Activated T-cell treated with anti-CD3 and anti-CD28 coated beads for 24 hours (primary cell): ENCODE results near the gene CHDH.

Experiments used
- DNase-seq: peaks from one replicate; pipeline ENCODE4 v3.0.0-alpha.2; 2020; ENCODE audit warnings: low read depth

CHDH gene, protein sequence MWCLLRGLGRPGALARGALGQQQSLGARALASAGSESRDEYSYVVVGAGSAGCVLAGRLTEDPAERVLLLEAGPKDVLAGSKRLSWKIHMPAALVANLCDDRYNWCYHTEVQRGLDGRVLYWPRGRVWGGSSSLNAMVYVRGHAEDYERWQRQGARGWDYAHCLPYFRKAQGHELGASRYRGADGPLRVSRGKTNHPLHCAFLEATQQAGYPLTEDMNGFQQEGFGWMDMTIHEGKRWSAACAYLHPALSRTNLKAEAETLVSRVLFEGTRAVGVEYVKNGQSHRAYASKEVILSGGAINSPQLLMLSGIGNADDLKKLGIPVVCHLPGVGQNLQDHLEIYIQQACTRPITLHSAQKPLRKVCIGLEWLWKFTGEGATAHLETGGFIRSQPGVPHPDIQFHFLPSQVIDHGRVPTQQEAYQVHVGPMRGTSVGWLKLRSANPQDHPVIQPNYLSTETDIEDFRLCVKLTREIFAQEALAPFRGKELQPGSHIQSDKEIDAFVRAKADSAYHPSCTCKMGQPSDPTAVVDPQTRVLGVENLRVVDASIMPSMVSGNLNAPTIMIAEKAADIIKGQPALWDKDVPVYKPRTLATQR

DNA sequence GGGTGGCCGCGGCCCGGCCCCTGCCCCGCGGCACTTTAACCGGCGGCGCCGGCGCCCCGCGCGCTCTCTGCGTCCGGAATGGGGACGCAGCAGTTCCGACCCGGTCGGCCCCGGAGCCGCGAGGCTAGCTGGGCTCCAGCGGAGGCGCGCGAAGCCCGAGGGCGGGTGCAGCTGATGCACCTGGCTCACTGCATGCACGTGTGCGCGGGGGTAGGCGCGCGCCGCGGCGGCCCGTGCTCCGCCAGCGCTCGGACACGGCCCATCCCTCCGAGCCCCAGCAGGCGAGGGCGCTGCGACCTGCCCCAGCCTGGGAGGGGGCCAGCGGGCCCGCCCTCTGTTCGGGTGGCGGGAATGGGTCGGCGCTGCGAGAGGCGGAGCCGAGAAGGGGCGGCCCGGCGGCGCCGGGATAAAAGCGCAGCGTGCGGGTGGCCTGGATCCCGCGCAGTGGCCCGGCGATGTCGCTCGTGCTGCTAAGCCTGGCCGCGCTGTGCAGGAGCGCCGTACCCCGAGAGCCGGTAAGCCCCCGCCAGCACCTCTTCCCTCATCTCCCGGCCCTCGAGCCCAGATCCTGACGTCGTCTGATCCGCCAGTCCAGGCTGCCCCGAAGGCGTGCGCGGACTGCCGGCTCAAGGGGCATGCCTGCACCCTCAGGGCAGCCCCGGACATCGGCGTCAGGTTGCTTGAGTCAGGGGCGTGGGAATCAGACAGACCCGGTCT, at the start of gene CHDH, which contains the start of gene IL17RB:
CHDH (minus strand) TSS at position 286 of the 717 bp plus-strand sequence. CDS start 22,411 bp downstream, outside the sequence.
IL17RB (plus strand) TSS at position 435 of the 717 bp plus-strand sequence; CDS start at position 456, 21 bp downstream.
- DNase-seq = no peak

DNA sequence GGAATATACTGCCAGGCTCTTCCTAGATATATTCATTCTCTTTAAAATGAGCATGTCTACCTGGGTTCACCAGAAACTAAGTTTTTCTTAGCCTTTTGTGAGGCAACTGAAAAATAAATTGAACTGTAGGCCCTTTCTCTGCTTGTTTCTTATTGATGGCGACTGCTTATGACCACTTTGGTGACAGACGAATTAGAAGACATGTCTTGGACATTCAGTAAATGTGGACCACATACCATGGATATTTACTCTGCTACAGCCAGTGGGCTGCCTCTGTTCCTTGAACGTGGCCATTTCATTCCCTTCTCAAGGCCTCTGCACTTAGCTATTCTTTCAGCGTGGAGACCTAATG, 46.0 kb upstream of the CHDH start:
- no peak for DNase-seq

DNA sequence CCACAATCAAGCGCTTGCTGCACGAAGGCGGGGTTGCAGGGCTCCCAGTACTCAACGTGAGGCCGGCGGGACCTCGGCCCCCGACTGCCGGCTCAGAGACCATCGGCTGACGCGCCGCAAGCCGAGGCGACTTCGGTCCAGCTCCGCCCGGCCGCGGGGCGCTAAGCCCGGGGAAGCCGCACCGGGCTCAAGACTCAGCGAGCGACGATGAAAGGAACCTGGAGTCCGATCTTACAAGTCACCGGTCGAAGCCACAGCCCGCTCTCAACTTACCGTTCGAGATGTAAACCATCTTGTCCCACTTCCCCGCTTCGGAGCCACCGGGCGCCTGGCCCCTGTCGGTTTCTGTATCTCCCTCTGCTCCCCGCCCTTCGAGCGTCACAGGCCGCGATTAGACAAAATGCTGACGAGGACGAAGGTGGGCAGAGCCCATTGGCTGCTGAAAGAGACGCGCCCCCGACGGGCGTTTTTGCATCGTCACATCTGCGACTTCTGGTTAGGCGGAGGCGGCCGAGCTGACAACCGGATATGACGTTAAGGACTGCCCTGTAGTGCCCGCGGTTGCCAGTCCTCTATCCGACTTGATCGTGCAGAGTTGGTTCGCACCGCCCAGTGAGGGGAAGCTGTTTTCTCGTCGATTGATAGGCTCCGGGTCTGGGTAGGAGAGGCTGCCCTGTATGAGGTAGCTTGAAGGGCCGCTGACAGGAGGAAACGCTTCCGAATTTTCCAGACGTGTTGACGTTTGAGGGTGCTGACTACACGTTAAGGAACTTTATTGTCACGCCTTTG, 45.5 kb upstream of the CHDH start, which contains the start of gene SELENOK:
SELENOK (minus strand) TSS at position 363 of the 789 bp plus-strand sequence.
- DNase-seq = peak; percentile 97

DNA sequence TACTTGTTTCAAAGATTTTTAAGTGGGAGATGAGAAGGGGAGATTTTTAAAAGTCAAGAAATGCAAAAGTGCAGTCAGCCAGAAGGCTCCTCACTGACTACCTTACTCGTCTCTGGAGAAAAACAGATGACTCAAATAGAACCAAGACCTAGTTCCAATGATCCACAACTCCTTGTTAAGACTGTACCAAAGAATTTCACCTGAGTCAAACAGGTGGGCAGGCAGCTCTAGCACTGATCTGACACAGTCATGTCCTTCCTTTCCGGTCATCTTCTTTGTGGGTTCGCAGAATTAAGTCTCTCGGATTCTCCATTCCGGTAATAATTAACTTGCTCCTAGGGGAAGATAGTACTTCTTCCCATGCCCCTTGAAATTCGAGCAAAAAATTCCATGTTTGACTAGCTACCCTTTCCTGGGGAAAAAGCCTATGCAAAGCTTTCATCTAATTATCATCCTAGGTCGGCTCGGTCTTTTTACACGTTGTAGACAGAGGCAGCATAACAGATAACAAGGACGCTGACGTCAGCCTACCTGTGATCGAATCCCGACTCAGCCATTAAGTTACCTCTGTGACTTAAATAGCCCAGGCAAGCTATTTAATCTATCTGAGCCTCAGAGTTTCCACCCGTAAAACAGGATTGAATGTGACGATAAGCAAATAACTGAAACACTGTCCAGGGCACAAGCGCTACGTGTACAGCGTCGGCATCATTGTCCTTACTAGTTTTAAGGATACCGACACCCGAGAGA, 44.7 kb upstream of the CHDH start:
- DNase-seq = peak; percentile 27

DNA sequence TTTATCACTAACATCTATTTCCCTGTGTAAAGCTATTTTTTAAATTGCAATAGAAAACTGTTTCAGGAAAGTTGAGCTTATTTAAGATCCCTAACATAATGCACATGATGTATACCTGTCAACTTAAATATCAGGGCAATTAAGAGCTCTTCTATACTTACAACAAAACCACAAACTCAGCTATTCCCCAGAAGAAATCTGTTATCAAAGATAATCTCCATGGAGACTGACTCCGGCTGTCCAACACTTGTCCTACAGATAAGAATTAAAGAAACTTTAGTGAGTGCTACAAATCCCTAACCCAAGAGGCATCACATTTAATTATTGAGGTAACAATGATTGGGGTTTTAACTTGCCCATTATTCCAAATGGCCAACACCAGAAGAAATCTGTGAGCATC, 42.0 kb upstream of the CHDH start:
- DNase-seq = no peak

DNA sequence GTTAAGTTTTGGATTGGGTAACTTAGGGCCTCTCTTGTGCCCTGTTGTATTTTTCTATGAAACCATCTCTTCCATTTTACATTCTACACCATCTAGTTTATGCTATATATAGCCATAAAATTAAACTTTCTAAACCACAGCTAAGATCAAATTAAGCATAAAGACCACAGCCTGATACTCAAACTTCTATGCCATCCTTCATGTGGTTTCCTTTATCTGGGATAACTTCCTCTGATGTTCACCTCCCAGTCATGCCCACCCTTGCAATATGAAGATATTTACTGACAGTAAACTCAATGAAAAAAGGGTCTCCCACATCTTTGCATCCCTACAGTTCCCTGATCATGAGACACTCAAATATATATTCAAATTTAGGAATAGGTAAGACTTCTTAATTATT, 41.2 kb upstream of the CHDH start:
- DNase-seq = no peak

DNA sequence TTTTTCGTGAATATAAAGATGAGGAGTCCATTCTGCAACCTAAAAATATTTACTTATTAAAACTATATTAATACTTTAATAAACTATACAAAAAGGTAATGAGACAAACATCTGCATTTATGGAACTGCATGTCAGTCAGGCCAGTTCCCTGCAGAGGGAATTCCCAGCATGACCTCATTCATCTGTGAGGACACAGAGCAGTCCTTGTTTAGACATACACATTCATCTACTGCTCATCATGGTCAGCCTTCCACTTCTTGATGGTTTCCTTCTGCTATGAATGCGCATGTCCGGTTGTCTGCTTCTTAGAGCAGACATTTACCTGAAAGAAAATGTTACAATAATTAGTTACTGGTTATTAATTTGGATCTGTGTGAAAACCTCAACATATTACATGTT, 39.0 kb upstream of the CHDH start:
- no peak for DNase-seq

DNA sequence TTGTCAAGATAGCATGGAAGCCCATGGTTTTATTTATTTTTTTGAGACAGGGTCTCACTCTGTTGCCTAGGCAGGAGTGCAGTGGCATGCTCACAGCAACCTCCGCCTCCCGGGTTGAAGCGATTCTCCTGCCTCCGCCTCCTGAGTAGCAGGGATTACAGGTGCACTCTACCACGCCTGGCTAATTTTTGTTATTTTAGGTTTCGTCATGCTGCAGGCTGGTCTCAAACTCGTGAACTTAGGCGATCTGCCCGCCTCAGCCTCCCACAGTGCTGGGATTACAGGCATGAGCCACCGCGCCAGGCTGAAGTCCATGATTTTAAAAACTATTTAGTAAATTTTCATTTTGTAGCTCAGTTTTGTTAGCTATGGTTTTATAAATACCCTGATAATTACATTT, 38.4 kb upstream of the CHDH start:
- DNase-seq = no peak

DNA sequence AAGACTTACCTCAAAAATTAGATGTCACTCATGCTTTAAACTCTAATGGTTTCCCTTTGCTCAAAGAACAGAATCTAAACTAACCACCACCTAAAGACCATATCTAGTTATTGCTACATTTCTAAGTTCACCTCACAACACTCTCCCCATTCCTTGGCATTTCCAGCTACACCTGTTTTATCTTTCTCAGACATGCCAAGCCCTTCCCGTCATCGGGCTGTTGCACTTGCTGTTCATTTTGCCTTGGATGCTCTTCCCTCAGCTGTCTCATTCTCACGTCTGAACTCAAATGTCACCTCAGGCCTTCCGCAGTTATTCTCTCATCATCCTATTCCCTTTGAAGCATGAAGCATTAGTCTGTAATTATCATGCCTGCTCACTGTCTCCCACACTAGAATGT, 36.8 kb upstream of the CHDH start:
- no peak for DNase-seq

DNA sequence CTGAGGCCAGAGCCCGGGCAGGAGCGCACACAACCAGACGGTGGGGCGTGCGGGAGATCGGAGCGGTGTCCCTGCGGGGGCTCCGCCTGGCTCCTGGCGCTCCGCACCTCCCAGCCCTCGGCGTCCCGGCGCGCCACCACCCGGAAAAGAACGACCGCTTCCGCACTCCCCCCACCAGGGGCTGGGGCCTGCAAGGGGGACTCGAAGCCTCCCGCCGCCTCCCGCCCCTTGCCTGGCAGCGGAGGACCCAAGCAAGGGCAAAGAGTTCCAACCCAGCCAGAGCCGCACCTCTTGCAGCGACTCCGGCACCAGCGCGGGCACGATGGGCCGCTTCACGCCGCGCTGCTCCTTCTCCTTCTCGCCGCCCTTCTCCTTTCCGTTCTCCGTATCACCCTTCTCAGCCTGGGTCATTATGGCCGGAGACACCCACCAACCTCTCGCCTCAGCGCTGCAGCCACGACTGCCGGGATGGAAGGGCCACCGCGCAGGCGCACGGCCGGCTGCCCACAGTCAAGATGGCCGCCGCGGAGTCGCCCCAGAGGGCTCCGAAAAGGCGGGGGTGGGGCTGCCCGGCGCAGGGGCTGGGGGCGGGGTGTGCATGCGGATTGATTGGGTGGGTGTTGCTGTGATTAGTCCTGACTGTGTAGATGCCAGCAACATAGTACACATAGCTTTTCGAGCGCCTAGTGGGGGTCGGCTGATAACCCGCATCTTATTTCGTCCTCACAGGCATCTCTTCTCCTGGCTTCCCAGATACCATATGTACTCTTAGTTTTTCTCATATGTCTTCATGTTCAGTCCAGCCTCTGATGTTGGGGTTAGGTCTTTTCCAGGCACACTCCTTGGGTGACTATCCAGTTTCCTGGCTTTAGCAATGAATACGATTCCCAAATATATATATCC, 35.7 kb upstream of the CHDH start, which contains the start of gene ACTR8:
ACTR8 (minus strand) TSS at position 462 of the 903 bp plus-strand sequence; CDS start at position 411, 51 bp downstream.
- peak; percentile 79 for DNase-seq

DNA sequence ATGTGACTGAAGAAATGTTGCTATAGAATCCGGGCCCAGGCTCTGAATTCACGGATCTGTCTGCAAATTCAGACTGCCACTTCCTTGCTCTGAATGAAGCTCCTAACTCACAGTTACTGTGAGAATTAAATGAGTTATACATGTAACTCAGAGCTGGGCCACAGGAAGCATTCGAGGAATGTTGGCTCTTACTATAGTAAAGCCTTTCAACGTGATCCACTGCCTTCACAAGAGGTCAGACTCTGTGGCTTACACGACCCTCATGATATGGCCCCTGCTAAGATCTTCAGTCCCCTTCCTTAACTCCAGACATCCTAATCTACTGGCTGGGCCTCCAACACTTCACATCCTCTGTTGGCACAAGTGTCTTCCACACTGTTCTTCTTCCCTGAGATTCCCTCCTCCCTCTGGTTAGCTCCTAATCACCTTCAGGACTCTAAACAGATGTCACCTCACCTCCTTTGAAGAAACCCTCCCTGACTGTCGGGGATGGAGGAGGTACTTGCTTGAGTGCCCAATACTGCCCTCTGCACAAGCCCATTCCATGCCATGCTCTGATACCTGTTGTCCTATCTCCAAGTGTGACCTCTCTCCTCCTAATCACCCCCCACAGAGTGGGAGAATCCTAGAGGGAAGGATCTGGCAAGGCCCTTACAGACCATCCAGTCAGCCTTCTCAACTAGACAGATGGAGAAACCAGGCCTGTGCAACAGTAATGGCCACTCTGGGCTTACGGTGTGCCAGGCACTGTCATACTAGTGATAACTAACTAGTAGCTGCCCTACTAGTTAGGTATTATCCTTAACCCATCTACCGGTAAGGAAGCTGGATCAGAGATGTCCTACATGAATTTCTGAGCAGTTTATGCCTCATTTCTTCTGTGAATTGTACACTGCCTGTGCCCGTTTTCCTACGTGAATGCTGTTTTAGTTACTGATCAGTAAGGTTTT, 34.5 kb upstream of the CHDH start:
- no peak for DNase-seq

DNA sequence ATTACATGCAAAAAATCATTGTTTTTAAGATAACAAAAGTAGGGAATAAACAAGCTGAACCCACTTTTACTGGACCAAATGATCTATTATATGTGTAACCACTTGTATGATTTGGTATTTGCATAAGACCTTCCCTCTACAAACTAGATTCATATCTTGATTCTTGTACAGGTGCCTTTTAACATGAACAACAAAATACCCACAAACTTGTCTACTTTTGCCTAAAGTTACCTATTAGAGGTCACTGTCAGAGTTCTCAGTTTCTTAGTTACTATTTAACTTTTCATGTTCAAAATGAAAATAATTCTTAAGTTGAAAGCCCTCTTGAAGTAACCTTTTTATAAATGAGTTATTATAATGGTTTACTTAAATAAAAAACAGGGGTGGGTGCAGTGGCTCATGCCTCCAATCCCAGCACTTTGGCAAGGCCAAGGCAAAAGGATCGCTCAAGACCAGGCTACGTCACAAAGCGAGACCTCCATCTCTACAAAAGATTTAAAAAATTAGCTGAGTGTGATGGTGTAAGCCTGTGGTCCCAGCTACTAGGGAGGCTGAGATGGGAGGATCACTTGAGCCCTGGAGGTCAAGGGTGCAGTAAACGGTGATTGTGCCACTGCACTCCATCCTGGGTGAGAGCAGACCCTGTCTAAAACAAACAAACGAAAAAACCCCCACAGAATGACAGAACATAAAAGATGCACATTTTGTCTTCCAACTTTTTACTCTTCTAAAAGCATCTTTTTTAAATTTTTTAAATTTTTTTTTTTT, 19.7 kb upstream of the CHDH start:
- DNase-seq = no peak

DNA sequence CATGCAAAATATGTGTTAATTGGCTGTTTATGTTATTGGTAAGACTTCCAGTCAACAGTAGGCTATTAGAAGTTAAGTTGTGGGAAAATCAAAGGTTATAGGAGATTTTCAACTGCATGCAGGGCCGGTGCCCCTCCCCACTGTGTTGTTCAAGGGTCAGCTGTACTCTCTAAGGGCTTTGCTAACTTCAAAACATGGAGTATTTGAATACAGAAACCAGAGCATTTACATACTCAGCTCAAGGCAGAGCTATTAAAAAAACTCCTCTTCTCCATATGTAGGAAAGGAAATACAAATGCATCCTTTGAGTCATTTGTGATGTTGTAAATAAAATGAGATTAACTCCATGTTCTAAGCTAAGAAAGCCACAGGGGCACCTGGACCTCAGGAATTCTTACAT, 16.9 kb upstream of the CHDH start:
- no peak for DNase-seq

DNA sequence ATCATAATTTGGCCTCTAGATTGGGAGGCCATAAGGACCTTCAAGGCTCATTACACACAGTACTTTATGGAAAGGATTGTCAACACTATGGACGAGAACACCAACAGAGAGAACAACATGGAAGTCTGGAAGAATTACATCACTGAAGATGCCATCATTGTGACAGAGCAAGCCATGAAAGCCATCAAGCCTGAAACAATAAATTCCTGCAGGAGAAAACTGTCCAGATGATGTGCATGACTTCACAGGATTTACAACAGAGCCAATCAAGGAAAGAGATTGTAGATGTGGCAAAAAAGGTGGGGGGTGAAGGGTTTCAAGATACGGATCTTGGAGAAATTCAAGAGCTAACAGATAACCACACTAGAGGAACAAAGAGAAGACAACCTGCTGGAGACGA, 16.0 kb upstream of the CHDH start:
- DNase-seq = no peak

DNA sequence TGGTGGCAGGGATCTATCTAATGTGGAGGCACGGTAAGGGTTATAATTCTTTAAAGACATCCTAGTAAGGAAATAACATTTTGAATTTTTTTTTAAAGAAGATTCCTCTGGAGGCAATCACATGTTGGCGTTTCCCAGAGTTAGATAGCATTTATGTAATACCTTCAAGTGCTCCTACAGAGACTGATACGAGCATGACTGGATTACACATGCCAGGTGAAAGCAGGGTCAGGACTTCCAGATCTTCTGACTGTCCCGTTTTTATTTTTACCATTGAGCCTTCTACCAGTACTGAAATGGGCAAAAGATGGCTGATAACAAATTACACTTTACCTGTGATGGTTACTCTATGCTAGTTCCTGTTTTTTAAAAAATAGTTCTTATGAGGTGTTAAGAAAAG, 14.0 kb upstream of the CHDH start:
- no peak for DNase-seq

DNA sequence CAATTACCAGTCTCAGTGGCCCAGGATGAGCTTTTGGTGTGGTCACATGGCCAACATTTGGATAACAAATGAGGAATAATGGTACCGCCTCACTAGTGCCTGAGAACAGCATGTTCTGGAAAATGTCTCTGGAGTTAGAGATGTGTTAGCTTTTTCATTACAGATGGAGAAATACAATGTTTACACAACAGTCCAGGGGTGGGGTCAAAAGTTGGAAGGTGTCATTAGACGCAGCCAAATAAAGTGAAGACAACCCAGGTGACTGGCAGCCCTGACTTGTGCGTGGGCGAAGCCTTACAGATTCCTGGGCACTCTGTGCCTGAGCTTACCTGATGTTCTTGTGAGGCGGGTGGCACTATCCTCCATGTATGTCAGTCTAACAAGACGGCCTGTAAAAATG, 13.0 kb upstream of the CHDH start:
- DNase-seq = no peak

DNA sequence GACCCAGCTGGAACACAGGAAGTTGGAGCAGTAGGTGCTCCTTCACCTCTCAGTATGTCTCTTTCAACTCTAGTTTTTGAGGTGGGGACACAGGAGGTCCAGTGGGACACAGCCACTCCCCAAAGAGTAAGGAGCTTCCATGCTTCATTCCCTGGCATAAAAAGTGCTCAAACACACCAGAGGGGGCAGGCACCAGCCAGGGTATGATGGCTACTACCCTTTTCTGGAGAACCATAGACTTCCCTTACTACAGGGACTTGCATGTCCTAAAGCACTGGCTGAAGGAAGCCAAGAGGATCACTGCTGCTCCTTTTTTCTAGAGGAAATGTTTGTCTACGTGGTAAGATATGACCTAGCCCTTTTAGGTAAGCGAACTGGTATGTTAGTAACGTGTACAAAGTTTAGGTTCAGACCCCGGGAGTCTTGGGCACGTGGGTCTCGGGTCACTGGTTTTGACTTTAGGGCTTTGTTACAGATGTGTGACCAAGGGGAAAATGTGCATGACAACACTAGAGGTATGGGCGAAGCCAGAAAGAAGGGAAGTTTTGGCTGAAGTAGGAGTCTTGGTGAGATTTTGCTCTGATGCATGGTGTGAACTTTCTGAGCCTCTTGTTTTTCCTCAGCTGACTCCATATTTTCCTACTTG, 12.0 kb upstream of the CHDH start:
- no peak for DNase-seq

DNA sequence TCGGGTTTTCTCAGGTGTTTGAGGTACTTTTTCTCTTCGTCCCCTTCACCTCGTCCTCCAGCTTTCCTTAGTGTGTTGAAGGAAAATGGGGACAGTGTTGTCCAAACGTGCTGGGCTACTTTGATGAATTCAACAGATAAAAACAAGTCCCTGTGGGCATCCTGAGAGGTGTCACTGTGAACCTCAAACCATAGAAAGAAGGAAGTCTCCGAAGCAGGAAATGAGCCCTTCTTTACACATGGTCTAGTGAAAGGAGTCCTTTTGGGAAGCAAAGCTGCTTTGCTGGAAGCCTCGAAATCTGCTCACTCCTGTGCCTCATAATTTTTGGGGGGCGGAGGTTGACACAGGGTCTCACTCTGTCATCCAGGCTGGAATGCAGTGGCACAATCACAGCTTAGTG, 10.7 kb upstream of the CHDH start:
- no peak for DNase-seq
